Midbrain (tissue), 1 donor: ENCODE results near the gene OSTF1.

Experiments used
- DNase-seq: peaks from one replicate; lab custom pipeline; 2025; lab: John Stamatoyannopoulos, UW

OSTF1 gene

DNA sequence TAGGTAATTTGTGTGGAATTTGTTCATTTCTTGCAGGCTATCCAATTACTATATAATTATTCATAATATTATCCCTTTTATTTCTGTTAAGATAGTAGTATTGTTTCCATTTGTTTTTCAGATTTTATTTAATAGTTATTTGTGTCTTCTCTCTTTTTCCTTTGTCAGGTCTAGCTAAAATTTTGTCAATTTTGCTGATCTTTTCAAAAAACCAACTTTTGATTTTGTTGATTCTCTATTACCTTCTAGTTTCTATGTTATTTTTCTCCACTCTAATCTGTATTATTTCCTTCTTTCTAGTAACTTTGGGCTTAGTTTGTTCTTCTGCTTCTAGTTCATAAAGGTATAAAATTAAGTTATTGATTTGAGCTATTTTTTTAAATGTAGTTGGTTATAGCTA, 76.3 kb downstream of the OSTF1 start:
- no peak for DNase-seq

- DNase-seq, result no peak
Observed at GRCh38 chr9:75167281-75167680, 79.0 kb downstream of the OSTF1 start.

- DNase-seq, result no peak
Observed at GRCh38 chr9:75168270-75169178, 80.2 kb downstream of the OSTF1 start.

DNA sequence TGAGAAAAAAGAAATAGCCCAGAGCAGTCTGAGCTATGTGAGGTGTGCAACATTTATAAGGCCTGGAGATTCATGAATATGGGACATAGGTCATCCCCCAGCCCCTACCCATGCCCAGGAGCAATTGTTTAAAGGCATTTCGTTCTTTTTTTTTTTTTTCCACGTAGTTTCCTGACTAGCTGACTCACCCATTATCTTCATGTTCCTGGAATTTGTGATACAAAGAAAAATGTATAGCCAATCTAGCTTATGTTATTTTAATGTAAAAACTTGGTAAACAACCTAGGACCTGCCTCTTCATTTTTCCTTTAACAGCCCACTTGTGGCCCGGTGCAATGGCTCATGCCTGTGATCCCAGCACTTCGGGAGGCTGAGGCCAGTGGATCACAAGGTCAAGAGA, 81.3 kb downstream of the OSTF1 start:
- no peak for DNase-seq

GRCh38 chr9:75170898-75171360, 82.6 kb downstream of the OSTF1 start:
- DNase-seq, result no peak

DNA sequence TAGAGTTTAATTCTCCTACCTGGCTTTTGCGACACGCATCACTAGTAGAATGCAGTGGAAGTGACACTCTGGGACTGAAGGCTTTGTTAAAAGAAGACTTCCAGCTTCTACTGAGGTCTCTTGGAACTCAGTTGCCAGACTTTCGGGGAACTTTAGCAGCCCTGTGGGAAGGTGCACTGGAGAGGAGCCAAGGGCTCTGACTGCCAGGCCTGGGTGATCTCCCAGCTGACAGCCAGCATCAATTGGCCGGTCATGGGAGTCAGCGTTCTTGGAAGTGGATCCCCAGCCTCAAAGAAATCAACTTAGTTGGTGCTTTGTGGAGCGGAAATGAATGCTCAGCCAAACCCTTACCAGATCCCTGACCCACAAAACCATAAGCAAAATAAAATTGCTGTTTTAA, 87.1 kb downstream of the OSTF1 start:
- no peak for DNase-seq

- no peak for DNase-seq
Observed at GRCh38 chr9:75176037-75176436, 87.7 kb downstream of the OSTF1 start.

DNA sequence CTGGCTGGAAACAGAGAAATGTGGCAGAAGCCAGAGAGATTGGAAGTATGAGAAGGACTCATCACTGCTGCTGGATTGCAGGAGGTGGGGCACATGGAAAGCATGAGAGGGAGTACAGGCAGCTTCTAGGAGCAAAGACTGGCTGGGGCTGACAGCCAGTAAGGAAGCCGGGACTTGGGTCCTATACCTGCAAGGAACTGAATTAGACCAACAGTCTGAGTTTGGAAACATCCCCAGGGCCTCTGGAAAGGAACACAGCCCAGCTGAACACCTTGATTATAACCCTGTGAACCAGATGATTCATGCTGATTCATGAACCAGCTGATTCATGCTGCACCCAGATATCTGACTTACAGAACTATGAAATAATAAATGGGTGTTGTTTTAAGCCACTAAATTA, 93.4 kb downstream of the OSTF1 start:
- no peak for DNase-seq

DNA sequence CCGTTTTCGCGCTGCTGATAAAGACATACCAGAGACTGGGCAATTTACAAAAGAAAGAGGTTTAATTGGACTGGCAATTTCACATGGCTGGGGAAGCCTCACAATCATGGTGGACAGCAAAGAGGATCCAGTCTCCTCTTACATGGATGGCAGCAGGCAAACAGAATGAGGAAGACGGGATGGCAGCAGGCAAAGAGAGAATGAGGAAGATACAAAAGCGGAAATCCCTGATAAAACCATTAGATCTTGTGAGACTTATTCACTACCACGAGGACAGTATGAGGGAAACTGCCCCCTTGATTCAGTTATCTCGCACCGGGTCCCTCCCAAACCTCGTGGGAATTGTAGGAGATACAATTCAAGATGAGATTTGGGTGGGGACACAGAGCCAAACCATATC, 95.0 kb downstream of the OSTF1 start:
- no peak for DNase-seq

DNA sequence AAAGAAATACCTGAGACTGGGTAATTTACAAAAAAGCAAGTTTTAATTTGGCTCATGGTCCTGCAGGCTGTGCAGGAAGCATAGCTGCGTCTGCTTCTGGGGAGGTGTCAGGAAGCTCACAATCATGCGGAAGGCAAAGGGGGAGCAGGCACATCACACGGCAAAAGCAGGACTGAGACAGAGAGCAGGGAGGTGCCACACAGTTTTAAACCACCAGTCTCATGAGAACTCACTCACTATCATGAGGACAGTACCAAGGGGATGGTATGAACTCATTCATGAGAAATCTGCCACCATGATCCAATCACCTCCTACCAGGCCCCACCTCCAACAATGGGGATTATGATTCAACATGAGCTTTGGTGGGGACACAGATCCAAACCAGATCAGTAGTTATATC, 96.2 kb downstream of the OSTF1 start:
- no peak for DNase-seq

DNA sequence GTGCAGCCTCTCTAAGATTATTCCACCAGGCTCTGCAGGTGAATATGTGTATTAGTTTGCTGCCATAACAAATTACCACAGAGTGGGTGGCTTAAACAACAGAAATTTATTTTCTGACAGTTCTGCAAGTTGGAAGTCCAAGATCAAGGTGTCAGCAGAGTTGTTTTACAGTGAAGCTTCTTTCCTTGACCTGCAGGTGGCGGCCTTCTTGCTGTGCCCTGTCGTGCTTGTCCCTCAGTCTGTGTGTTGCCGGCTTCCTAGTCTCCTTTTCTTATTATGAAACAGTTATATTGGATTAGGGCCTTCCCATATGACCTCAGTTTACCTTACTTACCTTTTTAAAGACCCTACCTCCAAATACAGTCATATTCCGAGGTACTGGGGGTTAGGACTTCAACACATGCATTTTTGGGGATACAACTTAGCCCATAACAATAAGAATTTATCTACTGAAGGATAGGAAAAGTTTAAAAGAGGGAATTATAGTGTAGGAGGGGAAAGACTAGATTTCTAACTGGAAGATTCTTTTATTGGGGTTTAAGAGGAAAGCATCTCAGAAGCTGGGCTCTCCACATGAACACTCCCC, 97.4 kb downstream of the OSTF1 start:
- no peak for DNase-seq

DNA sequence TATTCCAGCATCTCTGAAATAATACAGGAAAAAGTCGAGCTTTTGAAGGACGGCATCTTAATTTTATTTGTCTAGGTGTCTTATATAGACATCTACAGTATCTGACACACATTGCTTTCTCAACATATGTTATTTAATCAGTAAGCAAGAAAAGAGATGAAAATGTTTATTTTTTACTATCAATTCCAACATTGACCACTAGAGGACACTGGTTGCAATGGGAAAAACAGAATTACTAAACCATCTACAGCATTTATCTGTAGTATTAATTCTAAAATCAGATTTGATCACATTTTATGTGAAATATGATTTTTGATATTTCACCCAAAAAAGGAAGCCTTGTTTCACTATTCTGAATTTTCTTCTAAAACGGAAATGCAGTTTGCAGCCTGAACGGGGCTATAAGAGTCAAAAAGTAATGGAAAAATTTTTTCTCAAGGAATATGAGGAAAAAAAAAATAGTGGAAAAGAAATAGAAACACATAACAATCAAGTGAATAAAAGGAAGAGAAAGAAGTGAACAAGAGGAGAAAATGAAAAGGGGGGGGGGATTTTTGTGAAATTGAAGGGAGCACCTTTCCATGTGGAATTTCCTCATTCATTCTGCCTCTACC, 98.6 kb downstream of the OSTF1 start:
- DNase-seq, result peak; percentile 5

DNA sequence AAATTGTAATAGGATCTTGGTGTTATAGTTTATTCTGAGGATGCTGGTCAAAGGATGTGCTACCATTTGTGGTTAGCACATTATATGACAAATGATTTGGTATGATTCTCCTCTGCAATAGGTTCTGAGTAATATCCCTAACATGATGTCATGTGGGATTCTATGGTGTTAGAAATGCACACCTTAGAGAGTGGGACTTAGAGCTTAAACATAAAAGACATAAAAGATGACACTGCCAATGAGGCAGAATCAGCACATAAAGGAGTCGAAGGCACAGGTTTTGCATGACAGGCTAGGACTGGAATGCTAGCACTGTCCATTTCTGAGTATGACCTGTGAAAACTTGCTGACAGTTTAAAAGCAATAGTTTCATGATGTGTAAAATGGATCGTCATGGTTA, 100.4 kb downstream of the OSTF1 start:
- no peak for DNase-seq

DNA sequence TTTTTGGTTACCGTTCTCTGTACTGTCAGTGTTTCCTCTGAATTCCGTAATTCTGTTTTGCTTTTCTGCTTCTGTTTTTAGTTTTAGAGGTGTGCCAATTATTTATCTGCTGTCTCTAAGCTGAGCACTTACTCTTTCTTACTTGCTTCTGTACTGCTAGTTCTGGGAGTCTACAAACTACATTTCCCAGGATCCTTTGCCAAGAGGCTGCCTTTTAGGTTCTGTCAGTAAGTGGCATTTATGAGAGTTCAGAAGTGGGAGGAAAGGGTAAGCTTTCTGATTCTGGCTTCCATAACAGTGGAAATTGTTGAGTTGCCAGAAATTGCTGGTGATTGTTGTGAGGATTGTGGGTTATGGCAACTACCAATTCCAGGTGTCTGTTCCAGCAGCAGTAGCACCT, 102.4 kb downstream of the OSTF1 start:
- DNase-seq, result no peak
